ENCODE data around the gene RRP8.

The RRP8 gene

GRCh38 chr11:6603287-6604080, at the start of gene RRP8, which contains the start of gene ILK:
RRP8 (minus strand) TSS chr11:6603616; CDS start chr11:6603502, 114 bp downstream.
ILK (plus strand) TSS chr11:6603774; CDS start chr11:6604272, 498 bp downstream.
- no peaks in the 10 kb centered on the region for H3K9me3 ChIP-seq (ENCODE audit: control insufficient read depth, insufficient read depth, low read length)
- no peaks in the 10 kb centered on the region for H3K27me3 ChIP-seq (ENCODE audit: control insufficient read depth, insufficient read depth, low read length)
- H3K9ac ChIP-seq (ENCODE audit: low read depth, low read length): peak within 1 kb of the TSS; percentile 88
- peak within 1 kb of the TSS; percentile 82 for H3K27ac ChIP-seq (ENCODE audit: low read depth, low read length)
- H3K36me3 ChIP-seq (ENCODE audit: control insufficient read depth, insufficient read depth, low read length): peaks cover 45% of the 10 kb centered on the region
- peaks cover 30% of the 10 kb centered on the region for H3K4me1 ChIP-seq (ENCODE audit: control insufficient read depth, insufficient read depth, low read length)
- peak within 1 kb of the TSS; percentile 98 for H3K4me3 ChIP-seq (ENCODE audit: low read depth, low read length)

DNA sequence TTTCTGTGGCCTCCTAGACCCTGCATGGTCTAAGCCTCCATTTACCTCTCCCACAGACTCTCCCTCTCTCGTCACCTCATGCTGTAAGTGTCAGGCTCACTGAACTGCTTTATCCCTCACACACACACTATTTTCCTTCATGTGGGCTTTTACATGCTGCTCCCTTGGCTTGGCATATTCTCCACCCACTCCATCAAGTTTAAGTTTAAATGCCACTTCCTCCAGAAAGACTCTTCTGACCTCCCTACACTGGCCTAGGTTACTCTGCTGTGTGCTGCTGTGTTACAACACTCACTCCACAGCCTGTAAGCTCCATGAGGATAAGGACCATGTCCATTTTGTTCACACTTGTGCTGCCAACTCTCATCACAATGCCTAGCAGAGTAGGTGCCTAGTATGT, 49.7 kb upstream of the RRP8 start:
- H3K9ac ChIP-seq (ENCODE audit: low read depth, low read length): no peak overlapping the region
- no peaks in the 10 kb centered on the region for H3K9me3 ChIP-seq (ENCODE audit: control insufficient read depth, insufficient read depth, low read length)
- H3K27me3 ChIP-seq (ENCODE audit: control insufficient read depth, insufficient read depth, low read length): peaks cover 32% of the 10 kb centered on the region

DNA sequence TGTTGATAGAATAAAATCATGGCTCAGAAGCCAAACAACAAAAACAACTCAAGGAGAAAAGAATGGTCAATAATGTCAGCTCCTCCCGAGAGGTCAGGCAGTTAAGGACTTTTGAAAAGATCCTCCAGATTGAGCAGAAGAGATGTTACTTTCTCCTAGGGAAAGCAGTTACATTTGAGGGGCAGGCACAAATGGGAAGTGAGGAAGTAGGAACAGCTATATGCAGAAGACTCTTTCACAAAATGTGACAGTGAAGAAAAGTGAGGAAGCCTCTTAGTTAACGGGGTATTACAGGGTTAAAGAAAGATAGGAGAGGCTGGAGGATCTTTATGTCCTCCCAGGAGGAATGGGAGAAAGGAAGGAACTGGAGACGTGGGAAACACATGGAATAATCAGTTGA, 48.8 kb upstream of the RRP8 start:
- Histone ChIP-seq H3K9ac (ENCODE audit: low read depth, low read length) (no peak overlapping the region), H3K4me3 (ENCODE audit: low read depth, low read length) (no peak overlapping the region), H3K4me1 (ENCODE audit: control insufficient read depth, insufficient read depth, low read length) (peaks cover 13% of the 10 kb centered on the region), H3K27me3 (ENCODE audit: control insufficient read depth, insufficient read depth, low read length) (peaks cover 25% of the 10 kb centered on the region), H3K36me3 (ENCODE audit: control insufficient read depth, insufficient read depth, low read length) (no peaks in the 10 kb centered on the region), H3K9me3 (ENCODE audit: control insufficient read depth, insufficient read depth, low read length) (no peaks in the 10 kb centered on the region), H3K27ac (ENCODE audit: low read depth, low read length) (no peak overlapping the region)

More for the DNA sequence above, 49.7 kb upstream of the RRP8 start:
- Histone ChIP-seq H3K4me3 (ENCODE audit: low read depth, low read length) (no peak overlapping the region), H3K36me3 (ENCODE audit: control insufficient read depth, insufficient read depth, low read length) (no peaks in the 10 kb centered on the region), H3K4me1 (ENCODE audit: control insufficient read depth, insufficient read depth, low read length) (peaks cover 9% of the 10 kb centered on the region; the same call in 1 of the 2 replicates), H3K27ac (ENCODE audit: low read depth, low read length) (no peak overlapping the region)

GRCh38 chr11:6650980-6651379, 47.6 kb upstream of the RRP8 start:
- Histone ChIP-seq H3K36me3 (ENCODE audit: control insufficient read depth, insufficient read depth, low read length) (no peaks in the 10 kb centered on the region), H3K4me1 (ENCODE audit: control insufficient read depth, insufficient read depth, low read length) (peaks cover 15% of the 10 kb centered on the region)

GRCh38 chr11:6650104-6650503, 46.7 kb upstream of the RRP8 start:
- Histone ChIP-seq H3K9me3 (ENCODE audit: control insufficient read depth, insufficient read depth, low read length) (no peaks in the 10 kb centered on the region), H3K4me3 (ENCODE audit: low read depth, low read length) (no peak overlapping the region), H3K4me1 (ENCODE audit: control insufficient read depth, insufficient read depth, low read length) (peaks cover 15% of the 10 kb centered on the region), H3K27ac (ENCODE audit: low read depth, low read length) (no peak overlapping the region), H3K27me3 (ENCODE audit: control insufficient read depth, insufficient read depth, low read length) (peaks cover 14% of the 10 kb centered on the region), H3K36me3 (ENCODE audit: control insufficient read depth, insufficient read depth, low read length) (no peaks in the 10 kb centered on the region), H3K9ac (ENCODE audit: low read depth, low read length) (no peak overlapping the region)

More at GRCh38 chr11:6650980-6651379, 47.6 kb upstream of the RRP8 start:
- Histone ChIP-seq H3K27me3 (ENCODE audit: control insufficient read depth, insufficient read depth, low read length) (peaks cover 15% of the 10 kb centered on the region), H3K4me3 (ENCODE audit: low read depth, low read length) (no peak overlapping the region), H3K27ac (ENCODE audit: low read depth, low read length) (no peak overlapping the region), H3K9me3 (ENCODE audit: control insufficient read depth, insufficient read depth, low read length) (no peaks in the 10 kb centered on the region), H3K9ac (ENCODE audit: low read depth, low read length) (no peak overlapping the region)

DNA sequence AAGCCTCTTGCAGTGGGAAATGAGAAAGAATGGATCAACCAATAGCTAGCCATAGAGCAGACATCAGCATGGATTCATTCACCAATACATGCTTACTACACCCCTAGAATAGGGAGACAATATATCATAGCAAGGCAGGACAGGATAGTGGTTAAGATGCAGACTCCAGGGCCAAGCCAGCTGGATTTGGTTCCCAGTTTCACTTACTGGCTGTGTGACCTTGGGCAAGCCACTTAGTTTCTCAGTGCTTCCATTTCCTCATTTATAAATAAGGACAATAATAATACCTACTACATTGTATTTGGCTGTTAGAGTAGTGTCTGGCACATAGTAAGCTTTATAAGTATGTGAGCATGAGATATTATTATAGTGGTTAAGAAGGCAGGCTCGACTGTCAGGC, 45.1 kb upstream of the RRP8 start:
- H3K36me3 ChIP-seq (ENCODE audit: control insufficient read depth, insufficient read depth, low read length): no peaks in the 10 kb centered on the region
- H3K9ac ChIP-seq (ENCODE audit: low read depth, low read length): no peak overlapping the region
- no peaks in the 10 kb centered on the region for H3K9me3 ChIP-seq (ENCODE audit: control insufficient read depth, insufficient read depth, low read length)
- no peak overlapping the region for H3K27ac ChIP-seq (ENCODE audit: low read depth, low read length)
- H3K4me3 ChIP-seq (ENCODE audit: low read depth, low read length): no peak overlapping the region
- peaks cover 15% of the 10 kb centered on the region for H3K4me1 ChIP-seq (ENCODE audit: control insufficient read depth, insufficient read depth, low read length)
- no peaks in the 10 kb centered on the region for H3K27me3 ChIP-seq (ENCODE audit: control insufficient read depth, insufficient read depth, low read length)

DNA sequence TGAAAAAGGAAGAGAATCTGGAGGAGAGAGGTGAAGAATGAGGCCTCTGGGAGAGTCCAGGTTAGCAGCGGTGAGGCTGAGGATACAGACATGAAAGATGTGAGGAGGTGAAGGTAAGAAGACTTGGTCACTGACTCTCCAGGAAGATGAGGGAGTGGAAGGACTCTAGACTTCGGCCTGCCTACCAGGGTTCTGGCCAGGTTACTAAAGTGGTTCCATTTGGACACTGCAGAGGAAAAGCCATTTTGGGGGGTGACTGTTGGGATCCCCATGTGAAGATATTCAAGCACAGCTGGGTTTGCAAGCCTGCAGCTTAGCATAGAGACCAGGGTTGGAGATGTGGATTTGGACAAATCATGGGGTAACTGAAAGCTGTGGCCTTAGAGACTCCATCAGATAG, 44.4 kb upstream of the RRP8 start:
- Histone ChIP-seq H3K4me3 (ENCODE audit: low read depth, low read length) (no peak overlapping the region), H3K4me1 (ENCODE audit: control insufficient read depth, insufficient read depth, low read length) (peaks cover 15% of the 10 kb centered on the region), H3K27ac (ENCODE audit: low read depth, low read length) (no peak overlapping the region), H3K36me3 (ENCODE audit: control insufficient read depth, insufficient read depth, low read length) (no peaks in the 10 kb centered on the region), H3K9me3 (ENCODE audit: control insufficient read depth, insufficient read depth, low read length) (no peaks in the 10 kb centered on the region), H3K9ac (ENCODE audit: low read depth, low read length) (no peak overlapping the region), H3K27me3 (ENCODE audit: control insufficient read depth, insufficient read depth, low read length) (no peaks in the 10 kb centered on the region)

- Histone ChIP-seq H3K27me3 (ENCODE audit: control insufficient read depth, insufficient read depth, low read length) (no peaks in the 10 kb centered on the region), H3K9me3 (ENCODE audit: control insufficient read depth, insufficient read depth, low read length) (no peaks in the 10 kb centered on the region), H3K9ac (ENCODE audit: low read depth, low read length) (no peak overlapping the region), H3K27ac (ENCODE audit: low read depth, low read length) (no peak overlapping the region), H3K36me3 (ENCODE audit: control insufficient read depth, insufficient read depth, low read length) (no peaks in the 10 kb centered on the region), H3K4me1 (ENCODE audit: control insufficient read depth, insufficient read depth, low read length) (peaks cover 15% of the 10 kb centered on the region), H3K4me3 (ENCODE audit: low read depth, low read length) (no peak overlapping the region)
Measured at GRCh38 chr11:6646918-6647679, 43.7 kb upstream of the RRP8 start.

DNA sequence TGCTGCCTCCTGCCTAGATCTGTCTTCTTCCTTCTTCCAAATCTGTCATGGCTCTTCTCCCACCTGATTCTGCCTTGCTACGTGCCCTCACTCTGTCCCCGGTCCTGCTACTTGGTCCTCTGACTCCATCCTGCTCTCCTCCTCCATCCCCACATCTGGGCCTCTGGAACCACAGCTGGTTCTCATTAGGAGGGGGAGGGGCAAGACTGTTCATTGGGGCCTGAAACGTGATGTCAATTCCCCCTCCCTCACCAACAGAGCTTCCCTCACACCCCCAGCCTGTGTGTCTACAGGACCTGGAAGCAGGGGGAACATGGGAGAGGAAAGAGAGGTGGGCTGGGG, 43.1 kb upstream of the RRP8 start:
- Histone ChIP-seq H3K9me3 (ENCODE audit: control insufficient read depth, insufficient read depth, low read length) (no peaks in the 10 kb centered on the region), H3K27ac (ENCODE audit: low read depth, low read length) (no peak overlapping the region), H3K9ac (ENCODE audit: low read depth, low read length) (no peak overlapping the region), H3K36me3 (ENCODE audit: control insufficient read depth, insufficient read depth, low read length) (no peaks in the 10 kb centered on the region), H3K4me3 (ENCODE audit: low read depth, low read length) (no peak overlapping the region), H3K27me3 (ENCODE audit: control insufficient read depth, insufficient read depth, low read length) (no peaks in the 10 kb centered on the region), H3K4me1 (ENCODE audit: control insufficient read depth, insufficient read depth, low read length) (peaks cover 15% of the 10 kb centered on the region)

- Histone ChIP-seq H3K9me3 (ENCODE audit: control insufficient read depth, insufficient read depth, low read length) (no peaks in the 10 kb centered on the region), H3K4me1 (ENCODE audit: control insufficient read depth, insufficient read depth, low read length) (peaks cover 15% of the 10 kb centered on the region), H3K27ac (ENCODE audit: low read depth, low read length) (no peak overlapping the region), H3K4me3 (ENCODE audit: low read depth, low read length) (no peak overlapping the region), H3K9ac (ENCODE audit: low read depth, low read length) (no peak overlapping the region), H3K36me3 (ENCODE audit: control insufficient read depth, insufficient read depth, low read length) (no peaks in the 10 kb centered on the region), H3K27me3 (ENCODE audit: control insufficient read depth, insufficient read depth, low read length) (no peaks in the 10 kb centered on the region)
Measured at GRCh38 chr11:6646071-6646470, 42.7 kb upstream of the RRP8 start.

DNA sequence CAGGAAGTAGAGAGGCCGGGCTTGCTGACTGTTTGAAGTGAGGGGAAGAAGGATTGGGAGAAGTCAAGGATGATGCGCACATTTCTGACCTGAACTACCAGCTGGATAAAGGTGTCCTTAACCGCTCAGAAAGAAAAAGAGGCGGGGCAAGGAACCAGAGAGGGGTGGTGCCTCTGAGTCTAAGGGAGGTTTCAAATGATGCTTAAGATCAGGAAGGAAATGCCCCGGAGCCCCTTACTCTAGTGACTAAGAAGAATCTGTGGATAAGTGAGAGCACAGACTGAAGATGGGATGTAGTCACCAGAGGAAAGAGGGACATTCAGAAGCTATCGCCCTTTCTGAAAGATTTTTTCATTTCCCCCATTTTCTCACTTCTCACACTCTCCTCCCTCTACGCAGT, 39.5 kb upstream of the RRP8 start:
- Histone ChIP-seq H3K4me3 (ENCODE audit: low read depth, low read length) (no peak overlapping the region), H3K9me3 (ENCODE audit: control insufficient read depth, insufficient read depth, low read length) (no peaks in the 10 kb centered on the region), H3K4me1 (ENCODE audit: control insufficient read depth, insufficient read depth, low read length) (peaks cover 15% of the 10 kb centered on the region), H3K9ac (ENCODE audit: low read depth, low read length) (no peak overlapping the region), H3K27me3 (ENCODE audit: control insufficient read depth, insufficient read depth, low read length) (no peaks in the 10 kb centered on the region), H3K27ac (ENCODE audit: low read depth, low read length) (no peak overlapping the region), H3K36me3 (ENCODE audit: control insufficient read depth, insufficient read depth, low read length) (peaks cover 11% of the 10 kb centered on the region; the same call in 1 of the 2 replicates)
